SK-N-SH (cell line): ENCODE data around the gene SFPQ. TPM values are rescaled to one million over a fixed set of nuclear protein-coding genes. Genes with fewer than 3 reads are reported as not detected.

Experiments
- CTCF ChIA-PET: fragments of 300-600, 350-600 bp; formaldehyde crosslinking; extraction: SDS; loops from one replicate; lab custom pipeline; 2021; lab: Yijun Ruan, JAX
- POLR2A ChIA-PET: fragments of 350-600 bp; sonication (Branson Sonifier 250); formaldehyde crosslinking; extraction: SDS; loops from one replicate; lab custom pipeline; 2020; ENCODE audit warnings: antibody characterized with exemption, inconsistent platforms; lab: Yijun Ruan, JAX
- DNase-seq: peaks from one replicate; pipeline ENCODE4 v3.0.0; 2012
- H2AFZ ChIP-seq: fragments of 200-600 bp; sonication (generic); 2 replicates; pipeline ENCODE4 v1.8.1; 2016; ENCODE audit warnings: antibody characterized with exemption, mild to moderate bottlenecking, low read depth
- H3F3A ChIP-seq: fragments of 200-600 bp; sonication (generic); replicated peaks from 2 replicates; pipeline ENCODE3; 2016; ENCODE audit warnings: antibody characterized with exemption, mild to moderate bottlenecking; ENCODE audit not compliant: insufficient read depth
- H3K27ac ChIP-seq, 2 experiments: fragments of 200-500 bp in 1 of 2; fragments of 200-600 bp in 1 of 2; sonication (Bioruptor generic) in 1 of 2; sonication (generic), shearing (Covaris generic) in 1 of 2; 2 replicates each; pipeline versions ENCODE4 v1.5.1 to v1.6.1; 2014 to 2016; ENCODE audit warnings: low read depth in 2 of 2, inconsistent platforms in 1 of 2, low read length in 1 of 2, mild to moderate bottlenecking in 1 of 2, mixed read lengths in 1 of 2
- H3K27me3 ChIP-seq: fragments of 200-600 bp; sonication (generic), shearing (Covaris generic); 2 replicates; pipeline ENCODE4 v1.6.1; 2016; ENCODE audit warnings: mixed run types; ENCODE audit not compliant: insufficient read depth
- H3K36me3 ChIP-seq, 2 experiments: fragments of 200-500 bp in 1 of 2; fragments of 200-600 bp in 1 of 2; sonication (Bioruptor generic) in 1 of 2; sonication (generic) in 1 of 2; replicated peaks in 1 of 2; 2 replicates each; pipeline versions ENCODE3 to v1.5.1; 2014 to 2016; ENCODE audit warnings: low read length in 1 of 2, mild to moderate bottlenecking in 1 of 2; ENCODE audit not compliant: insufficient read depth in 2 of 2, control insufficient read depth in 1 of 2
- H3K4me1 ChIP-seq, 2 experiments: fragments of 200-500 bp in 1 of 2; fragments of 200-600 bp in 1 of 2; sonication (Bioruptor generic) in 1 of 2; sonication (generic), shearing (Covaris generic) in 1 of 2; 2 replicates each; pipeline versions ENCODE4 v1.5.1 to v1.6.1; 2014 to 2016; ENCODE audit warnings: low read depth in 1 of 2, low read length in 1 of 2, mixed run types in 1 of 2; ENCODE audit not compliant: insufficient read depth in 2 of 2, control insufficient read depth in 1 of 2
- H3K4me2 ChIP-seq: fragments of 200-600 bp; sonication (generic), shearing (Covaris generic); 2 replicates; pipeline ENCODE4 v1.6.1; 2017; ENCODE audit warnings: mixed run types
- H3K4me3 ChIP-seq, 2 experiments: fragments of 200-500 bp in 1 of 2; fragments of 200-600 bp in 1 of 2; sonication (Bioruptor generic) in 1 of 2; sonication (generic), shearing (Covaris generic) in 1 of 2; 2 replicates each; pipeline versions ENCODE4 v1.5.1 to v1.8.1; 2014 to 2016; ENCODE audit warnings: low read depth in 2 of 2, inconsistent platforms in 1 of 2, low read length in 1 of 2, mild to moderate bottlenecking in 1 of 2, mixed read lengths in 1 of 2, moderate library complexity in 1 of 2
- H3K79me2 ChIP-seq: fragments of 200-600 bp; sonication (generic); 2 replicates; pipeline ENCODE4 v1.8.1; 2017; ENCODE audit warnings: mild to moderate bottlenecking; ENCODE audit not compliant: insufficient read depth
- H3K9ac ChIP-seq: fragments of 200-600 bp; sonication (generic); 2 replicates; pipeline ENCODE4 v1.6.1; 2017; ENCODE audit warnings: mixed run types
- H3K9me2 ChIP-seq: fragments of 200-600 bp; sonication (generic); 2 replicates; pipeline ENCODE4 v1.6.1; 2017; ENCODE audit warnings: mixed run types
- H3K9me3 ChIP-seq: fragments of 200-600 bp; sonication (generic); 2 replicates; pipeline ENCODE4 v1.6.1; 2017; ENCODE audit warnings: mixed run types, mild to moderate bottlenecking, moderate library complexity
- H4K20me1 ChIP-seq: fragments of 200-600 bp; sonication (generic); 2 replicates; pipeline ENCODE4 v1.6.1; 2017; ENCODE audit warnings: mild to moderate bottlenecking, mixed run types; ENCODE audit not compliant: insufficient read depth
- CHD2 ChIP-seq: fragments of 150-350 bp; IDR thresholded peaks from 2 replicates; pipeline ENCODE4 v1.6.1; 2018; ENCODE audit warnings: low read length; ENCODE audit not compliant: partially characterized antibody
- EP300 ChIP-seq, 2 experiments: IDR thresholded peaks; 2 replicates each; pipeline versions ENCODE4 v1.4.0 to v1.6.1; 2012; ENCODE audit warnings: borderline replicate concordance in 1 of 2, low read depth in 1 of 2, low read length in 1 of 2
- EZH2phosphoT487 ChIP-seq: fragments of 200-600 bp; sonication (generic); IDR thresholded peaks from 2 replicates; pipeline ENCODE4 v1.6.1; 2017; ENCODE audit warnings: low read depth, mixed run types, mild to moderate bottlenecking, antibody characterized with exemption, moderate library complexity, borderline replicate concordance
- FOSL2 ChIP-seq: IDR thresholded peaks from 2 replicates; pipeline ENCODE4 v1.4.0; 2012; ENCODE audit warnings: low read depth, mild to moderate bottlenecking, moderate library complexity, borderline replicate concordance
- GABPA ChIP-seq: IDR thresholded peaks from 2 replicates; pipeline ENCODE4 v1.4.0; 2012; ENCODE audit warnings: low read depth, mild to moderate bottlenecking
- GATA2 ChIP-seq: sonication (generic); formaldehyde crosslinking; IDR thresholded peaks from 2 replicates; pipeline ENCODE4 v1.5.0; 2020; ENCODE audit warnings: mild to moderate bottlenecking, missing genetic modification reagents
- MEF2A ChIP-seq: IDR thresholded peaks from 2 replicates; pipeline ENCODE4 v1.4.0; 2012; ENCODE audit warnings: low read depth, borderline replicate concordance
- MXI1 ChIP-seq: IDR thresholded peaks from 2 replicates; pipeline ENCODE4 v1.6.1; 2012; ENCODE audit warnings: mild to moderate bottlenecking, low read depth, low read length, improper control_type of control experiment
- POLR2AphosphoS5 ChIP-seq: IDR thresholded peaks from 2 replicates; pipeline ENCODE4 v1.6.1; 2012; ENCODE audit warnings: low read depth, low read length
- RAD21 ChIP-seq: IDR thresholded peaks from 2 replicates; pipeline ENCODE4 v1.6.1; 2012; ENCODE audit warnings: mild to moderate bottlenecking, low read length
- RXRA ChIP-seq: IDR thresholded peaks from 2 replicates; pipeline ENCODE4 v1.4.0; 2012; ENCODE audit warnings: low read depth, mild to moderate bottlenecking, borderline replicate concordance
- SIN3A ChIP-seq: IDR thresholded peaks from 2 replicates; pipeline ENCODE4 v1.6.1; 2012; ENCODE audit warnings: low read depth, mild to moderate bottlenecking, low read length, moderate library complexity, borderline replicate concordance
- SMC3 ChIP-seq: IDR thresholded peaks from 2 replicates; pipeline ENCODE4 v1.6.1; 2012; ENCODE audit warnings: low read depth, low read length, improper control_type of control experiment
- TCF12 ChIP-seq: IDR thresholded peaks from 2 replicates; pipeline ENCODE4 v1.4.0; 2012
- WGBS: methylation state at CpG from one replicate; pipeline ENCODE4 v1.1.6; 2017; ENCODE audit warnings: low lambda C conversion rate; 5-methylcytosine and 5-hydroxymethylcytosine counted together
- polyA plus RNA-seq, 3 experiments: library from polyadenylated mRNA; depleted of rRNA; stranded (reverse); fragments of >200 nt; gene quantifications; 2 replicates each; pipeline ENCODE4 v1.2.3, GENCODE V29; 2012
- TF ChIP-seq, protein P1 (sequence below): IDR thresholded peaks from 2 replicates; pipeline ENCODE4; 2012
- TF ChIP-seq, protein P2 (sequence below): IDR thresholded peaks from 2 replicates; pipeline ENCODE4 v1.4.0; 2012; ENCODE audit warnings: low read depth, borderline replicate concordance
- TF ChIP-seq, protein P3 (sequence below): IDR thresholded peaks from 2 replicates; pipeline ENCODE4 v1.6.1; 2012; ENCODE audit warnings: mild to moderate bottlenecking, low read depth, low read length, moderate library complexity
- TF ChIP-seq, protein P4 (sequence below): fragments of 150-350 bp; IDR thresholded peaks from 2 replicates; pipeline ENCODE4 v1.6.1; 2016; ENCODE audit warnings: mild to moderate bottlenecking, low read depth, low read length
- TF ChIP-seq, protein P5 (sequence below): IDR thresholded peaks from 2 replicates; pipeline ENCODE4 v1.4.0; 2012; ENCODE audit warnings: low read depth
- TF ChIP-seq, protein P6 (sequence below): fragments of 200-600 bp; sonication (generic); IDR thresholded peaks from 2 replicates; pipeline ENCODE4 v1.6.1; 2017; ENCODE audit warnings: antibody characterized with exemption, mild to moderate bottlenecking, moderate library complexity

SFPQ gene
- polyA plus RNA-seq, 1 of the 3 experiments (the other 2 are of a cell fraction) = 85.6 TPM

DNA sequence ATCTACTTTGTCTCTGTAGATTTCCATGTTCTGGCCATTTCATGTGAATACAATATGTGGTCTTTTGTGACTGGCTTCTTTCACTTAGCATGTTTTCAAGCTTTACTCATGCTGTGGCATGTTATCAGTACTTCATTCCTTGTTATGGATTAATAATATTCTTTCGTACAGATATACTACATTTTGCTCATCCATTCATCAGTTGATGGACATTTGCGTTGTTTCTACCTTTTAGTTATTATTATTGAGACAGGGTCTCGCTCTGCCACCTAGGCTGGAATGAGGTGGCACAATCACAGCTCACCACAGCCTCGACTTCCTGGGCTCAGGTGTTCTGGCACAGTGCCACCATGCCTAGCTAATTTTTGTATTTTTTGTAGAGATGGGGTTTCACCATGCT lies 21.4 kb downstream of the SFPQ start:
- H3K27ac ChIP-seq = no peak overlapping the region
- H3K79me2 ChIP-seq = no peaks in the 10 kb centered on the region
- H3K4me1 ChIP-seq = no peaks in the 10 kb centered on the region
- H3F3A ChIP-seq = peaks cover 33% of the 10 kb centered on the region
- H3K9me2 ChIP-seq = no peaks in the 10 kb centered on the region
- ChIA-PET CTCF (interaction anchor here (1.5 kb wide), 1 partner anchor 19 kb away, joined by 4 read pairs; no protein-coding TSS in a partner anchor), POLR2A (no interaction called here)
- 76% methylated on average over 4 of the region's 4 CpGs for WGBS
- no peak for DNase-seq
- H3K9me3 ChIP-seq = no peaks in the 10 kb centered on the region
- H3K4me2 ChIP-seq = no peak overlapping the region
- no peak overlapping the region for H3K4me3 ChIP-seq
- H3K36me3 ChIP-seq = peaks cover 15 to 18% of the 10 kb centered on the region in 2 experiments
- H2AFZ ChIP-seq = no peak overlapping the region
- TF ChIP-seq EZH2phosphoT487 (no peak), MEF2A (no peak), GATA2 (CRISPR knock-in tag) (no peak), FOSL2 (no peak), EP300 (IDR thresholded peaks at IDR 0.05; ENCODE audit: borderline replicate concordance in 1 of 2, low read depth in 1 of 2, low read length in 1 of 2) (no peak), GABPA (no peak), SIN3A (no peak), RAD21 (no peak), SMC3 (no peak), MXI1 (no peak), CHD2 (no peak), RXRA (no peak), POLR2AphosphoS5 (no peak), TCF12 (no peak)
- TF ChIP-seq, protein P1, sequence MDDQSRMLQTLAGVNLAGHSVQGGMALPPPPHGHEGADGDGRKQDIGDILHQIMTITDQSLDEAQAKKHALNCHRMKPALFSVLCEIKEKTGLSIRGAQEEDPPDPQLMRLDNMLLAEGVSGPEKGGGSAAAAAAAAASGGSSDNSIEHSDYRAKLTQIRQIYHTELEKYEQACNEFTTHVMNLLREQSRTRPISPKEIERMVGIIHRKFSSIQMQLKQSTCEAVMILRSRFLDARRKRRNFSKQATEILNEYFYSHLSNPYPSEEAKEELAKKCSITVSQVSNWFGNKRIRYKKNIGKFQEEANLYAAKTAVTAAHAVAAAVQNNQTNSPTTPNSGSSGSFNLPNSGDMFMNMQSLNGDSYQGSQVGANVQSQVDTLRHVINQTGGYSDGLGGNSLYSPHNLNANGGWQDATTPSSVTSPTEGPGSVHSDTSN = no peak
- TF ChIP-seq, protein P2, sequence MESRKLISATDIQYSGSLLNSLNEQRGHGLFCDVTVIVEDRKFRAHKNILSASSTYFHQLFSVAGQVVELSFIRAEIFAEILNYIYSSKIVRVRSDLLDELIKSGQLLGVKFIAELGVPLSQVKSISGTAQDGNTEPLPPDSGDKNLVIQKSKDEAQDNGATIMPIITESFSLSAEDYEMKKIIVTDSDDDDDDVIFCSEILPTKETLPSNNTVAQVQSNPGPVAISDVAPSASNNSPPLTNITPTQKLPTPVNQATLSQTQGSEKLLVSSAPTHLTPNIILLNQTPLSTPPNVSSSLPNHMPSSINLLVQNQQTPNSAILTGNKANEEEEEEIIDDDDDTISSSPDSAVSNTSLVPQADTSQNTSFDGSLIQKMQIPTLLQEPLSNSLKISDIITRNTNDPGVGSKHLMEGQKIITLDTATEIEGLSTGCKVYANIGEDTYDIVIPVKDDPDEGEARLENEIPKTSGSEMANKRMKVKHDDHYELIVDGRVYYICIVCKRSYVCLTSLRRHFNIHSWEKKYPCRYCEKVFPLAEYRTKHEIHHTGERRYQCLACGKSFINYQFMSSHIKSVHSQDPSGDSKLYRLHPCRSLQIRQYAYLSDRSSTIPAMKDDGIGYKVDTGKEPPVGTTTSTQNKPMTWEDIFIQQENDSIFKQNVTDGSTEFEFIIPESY = no peak
- TF ChIP-seq, protein P3, sequence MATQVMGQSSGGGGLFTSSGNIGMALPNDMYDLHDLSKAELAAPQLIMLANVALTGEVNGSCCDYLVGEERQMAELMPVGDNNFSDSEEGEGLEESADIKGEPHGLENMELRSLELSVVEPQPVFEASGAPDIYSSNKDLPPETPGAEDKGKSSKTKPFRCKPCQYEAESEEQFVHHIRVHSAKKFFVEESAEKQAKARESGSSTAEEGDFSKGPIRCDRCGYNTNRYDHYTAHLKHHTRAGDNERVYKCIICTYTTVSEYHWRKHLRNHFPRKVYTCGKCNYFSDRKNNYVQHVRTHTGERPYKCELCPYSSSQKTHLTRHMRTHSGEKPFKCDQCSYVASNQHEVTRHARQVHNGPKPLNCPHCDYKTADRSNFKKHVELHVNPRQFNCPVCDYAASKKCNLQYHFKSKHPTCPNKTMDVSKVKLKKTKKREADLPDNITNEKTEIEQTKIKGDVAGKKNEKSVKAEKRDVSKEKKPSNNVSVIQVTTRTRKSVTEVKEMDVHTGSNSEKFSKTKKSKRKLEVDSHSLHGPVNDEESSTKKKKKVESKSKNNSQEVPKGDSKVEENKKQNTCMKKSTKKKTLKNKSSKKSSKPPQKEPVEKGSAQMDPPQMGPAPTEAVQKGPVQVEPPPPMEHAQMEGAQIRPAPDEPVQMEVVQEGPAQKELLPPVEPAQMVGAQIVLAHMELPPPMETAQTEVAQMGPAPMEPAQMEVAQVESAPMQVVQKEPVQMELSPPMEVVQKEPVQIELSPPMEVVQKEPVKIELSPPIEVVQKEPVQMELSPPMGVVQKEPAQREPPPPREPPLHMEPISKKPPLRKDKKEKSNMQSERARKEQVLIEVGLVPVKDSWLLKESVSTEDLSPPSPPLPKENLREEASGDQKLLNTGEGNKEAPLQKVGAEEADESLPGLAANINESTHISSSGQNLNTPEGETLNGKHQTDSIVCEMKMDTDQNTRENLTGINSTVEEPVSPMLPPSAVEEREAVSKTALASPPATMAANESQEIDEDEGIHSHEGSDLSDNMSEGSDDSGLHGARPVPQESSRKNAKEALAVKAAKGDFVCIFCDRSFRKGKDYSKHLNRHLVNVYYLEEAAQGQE = no peak
- TF ChIP-seq, protein P4, sequence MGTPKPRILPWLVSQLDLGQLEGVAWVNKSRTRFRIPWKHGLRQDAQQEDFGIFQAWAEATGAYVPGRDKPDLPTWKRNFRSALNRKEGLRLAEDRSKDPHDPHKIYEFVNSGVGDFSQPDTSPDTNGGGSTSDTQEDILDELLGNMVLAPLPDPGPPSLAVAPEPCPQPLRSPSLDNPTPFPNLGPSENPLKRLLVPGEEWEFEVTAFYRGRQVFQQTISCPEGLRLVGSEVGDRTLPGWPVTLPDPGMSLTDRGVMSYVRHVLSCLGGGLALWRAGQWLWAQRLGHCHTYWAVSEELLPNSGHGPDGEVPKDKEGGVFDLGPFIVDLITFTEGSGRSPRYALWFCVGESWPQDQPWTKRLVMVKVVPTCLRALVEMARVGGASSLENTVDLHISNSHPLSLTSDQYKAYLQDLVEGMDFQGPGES = no peak
- TF ChIP-seq, protein P5, sequence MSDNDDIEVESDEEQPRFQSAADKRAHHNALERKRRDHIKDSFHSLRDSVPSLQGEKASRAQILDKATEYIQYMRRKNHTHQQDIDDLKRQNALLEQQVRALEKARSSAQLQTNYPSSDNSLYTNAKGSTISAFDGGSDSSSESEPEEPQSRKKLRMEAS = no peak
- TF ChIP-seq, protein P6, sequence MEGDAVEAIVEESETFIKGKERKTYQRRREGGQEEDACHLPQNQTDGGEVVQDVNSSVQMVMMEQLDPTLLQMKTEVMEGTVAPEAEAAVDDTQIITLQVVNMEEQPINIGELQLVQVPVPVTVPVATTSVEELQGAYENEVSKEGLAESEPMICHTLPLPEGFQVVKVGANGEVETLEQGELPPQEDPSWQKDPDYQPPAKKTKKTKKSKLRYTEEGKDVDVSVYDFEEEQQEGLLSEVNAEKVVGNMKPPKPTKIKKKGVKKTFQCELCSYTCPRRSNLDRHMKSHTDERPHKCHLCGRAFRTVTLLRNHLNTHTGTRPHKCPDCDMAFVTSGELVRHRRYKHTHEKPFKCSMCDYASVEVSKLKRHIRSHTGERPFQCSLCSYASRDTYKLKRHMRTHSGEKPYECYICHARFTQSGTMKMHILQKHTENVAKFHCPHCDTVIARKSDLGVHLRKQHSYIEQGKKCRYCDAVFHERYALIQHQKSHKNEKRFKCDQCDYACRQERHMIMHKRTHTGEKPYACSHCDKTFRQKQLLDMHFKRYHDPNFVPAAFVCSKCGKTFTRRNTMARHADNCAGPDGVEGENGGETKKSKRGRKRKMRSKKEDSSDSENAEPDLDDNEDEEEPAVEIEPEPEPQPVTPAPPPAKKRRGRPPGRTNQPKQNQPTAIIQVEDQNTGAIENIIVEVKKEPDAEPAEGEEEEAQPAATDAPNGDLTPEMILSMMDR = no peak
- H4K20me1 ChIP-seq = peaks cover 29% of the 10 kb centered on the region
- no peak overlapping the region for H3K9ac ChIP-seq
- H3K27me3 ChIP-seq = no peaks in the 10 kb centered on the region
